ENCODE results near the gene DHCR7. TPM values are rescaled to one million over a fixed set of nuclear protein-coding genes. Genes with fewer than 3 reads are reported as not detected.

The DHCR7 gene
- total RNA-seq, 4 donors from 2014 or later: 5.8 to 9.5 (median 9.2) TPM

- H3K4me3 ChIP-seq: peak within 1 kb of the TSS; percentile 72 to 89 (median 80)
- peak within 1 kb of the TSS; percentile 73 to 88 (median 84) for H3K27ac ChIP-seq (replicated peaks in 1 of 4)
- peaks cover 13 to 36% (median 34%) of the 10 kb centered on the region in 4 donors for H3K36me3 ChIP-seq
- H3K4me1 ChIP-seq: peaks cover 27 to 49% (median 45%) of the 10 kb centered on the region in 4 donors
- H3K27me3 ChIP-seq: no peaks in the 10 kb centered on the region
- DNase-seq (ENCODE audit: extremely low spot score): peak; percentile 98
- intact Hi-C loops (cut with DNase I): no loop called here
- WGBS: 2% methylated on average over 41 of the region's 61 CpGs
- no peaks in the 10 kb centered on the region for H3K9me3 ChIP-seq
- TF ChIP-seq POLR2AphosphoS5 (IDR thresholded peaks at IDR 0.05) (peak; percentile 72 to 91), EP300 (IDR thresholded peaks at IDR 0.05) (no peak), CTCF (IDR thresholded peaks at IDR 0.05) (no peak), POLR2A (IDR thresholded peaks at IDR 0.05; ENCODE audit: low read depth) (peak; percentile 50)
Observed at GRCh38 chr11:71453037-71453917, 5.1 kb upstream of the DHCR7 start, which contains the start of gene NADSYN1. Gene NADSYN1, plus strand, starts transcription at chr11:71453203. Its CDS starts 94 bp downstream, at chr11:71453297.

GRCh38 chr11:71452199-71453036 lies 4.2 kb upstream of the DHCR7 start:
- intact Hi-C loops (cut with DNase I): no loop called here
- TF ChIP-seq POLR2AphosphoS5 (IDR thresholded peaks at IDR 0.05) (peak; percentile 22 to 48), CTCF (IDR thresholded peaks at IDR 0.05) (no peak), EP300 (IDR thresholded peaks at IDR 0.05) (no peak), POLR2A (IDR thresholded peaks at IDR 0.05; ENCODE audit: low read depth) (no peak)
- Histone ChIP-seq H3K4me1 (peaks cover 35 to 57% (median 52%) of the 10 kb centered on the region in 4 donors), H3K9me3 (no peaks in the 10 kb centered on the region), H3K27me3 (no peaks in the 10 kb centered on the region), H3K36me3 (peaks cover 7 to 27% (median 26%) of the 10 kb centered on the region in 4 donors), H3K4me3 (peak overlapping the region; percentile 72 to 89 (median 80)), H3K27ac (replicated peaks in 1 of 4) (peak overlapping the region; percentile 73 to 88 (median 84))
- DNase-seq (ENCODE audit: extremely low spot score): no peak
- WGBS: 8% methylated on average over 37 of the region's 40 CpGs

- Histone ChIP-seq H3K9me3 (no peaks in the 10 kb centered on the region), H3K4me1 (peaks cover 36 to 61% (median 54%) of the 10 kb centered on the region in 4 donors), H3K27ac (replicated peaks in 1 of 4) (peak overlapping the region; percentile 73 to 88 (median 84)), H3K4me3 (peak overlapping the region in 3 of 4 donors; percentile 72 to 81 (median 78)), H3K36me3 (peaks cover 7 to 20% (median 18%) of the 10 kb centered on the region in 4 donors), H3K27me3 (no peaks in the 10 kb centered on the region)
- 77% methylated on average over 9 of the region's 9 CpGs for WGBS
- no peak for DNase-seq (ENCODE audit: extremely low spot score)
- intact Hi-C loops (cut with DNase I): no loop called here
- TF ChIP-seq CTCF (IDR thresholded peaks at IDR 0.05) (no peak), POLR2A (IDR thresholded peaks at IDR 0.05; ENCODE audit: low read depth) (no peak), POLR2AphosphoS5 (IDR thresholded peaks at IDR 0.05) (no peak), EP300 (IDR thresholded peaks at IDR 0.05) (no peak)
Observed at GRCh38 chr11:71451596-71452198, 3.5 kb upstream of the DHCR7 start.

GRCh38 chr11:71450939-71451338 lies 2.7 kb upstream of the DHCR7 start:
- intact Hi-C loops (cut with DNase I): no loop called here
- WGBS: 97% methylated on average over 3 of the region's 3 CpGs

More at GRCh38 chr11:71450939-71451338, 2.7 kb upstream of the DHCR7 start:
- H3K4me1 ChIP-seq: peaks cover 36 to 61% (median 54%) of the 10 kb centered on the region in 4 donors
- H3K9me3 ChIP-seq: no peaks in the 10 kb centered on the region
- no peak overlapping the region for H3K4me3 ChIP-seq
- no peak for TF ChIP-seq CTCF (IDR thresholded peaks at IDR 0.05)
- no peak for TF ChIP-seq POLR2A (IDR thresholded peaks at IDR 0.05; ENCODE audit: low read depth)
- no peak for TF ChIP-seq EP300 (IDR thresholded peaks at IDR 0.05)
- TF ChIP-seq POLR2AphosphoS5 (IDR thresholded peaks at IDR 0.05): no peak
- DNase-seq (ENCODE audit: extremely low spot score): no peak
- no peaks in the 10 kb centered on the region for H3K27me3 ChIP-seq
- H3K27ac ChIP-seq (replicated peaks in 1 of 4): no peak overlapping the region
- H3K36me3 ChIP-seq: peaks cover 6 to 12% (median 11%) of the 10 kb centered on the region in 4 donors
